ENCODE measurements around the gene OGDH.

The OGDH gene

GRCh38 chr7:44637788-44638594 is 31.6 kb downstream of the OGDH start:
- peak; percentile 36 for DNase-seq (ENCODE audit: low spot score)
- no peak for FAIRE-seq

- no peak for FAIRE-seq
- DNase-seq (ENCODE audit: low spot score), result peak; percentile 96
These were observed 32.5 kb downstream of the OGDH start for GRCh38 chr7:44638611-44639557.

GRCh38 chr7:44639671-44640321 is 33.4 kb downstream of the OGDH start:
- FAIRE-seq, result no peak
- DNase-seq (ENCODE audit: low spot score), result peak; percentile 75

GRCh38 chr7:44643206-44643605 is 36.8 kb downstream of the OGDH start:
- no peak for FAIRE-seq

GRCh38 chr7:44645254-44645653 is 38.8 kb downstream of the OGDH start:
- DNase-seq (ENCODE audit: low spot score), result no peak
- peak; percentile 56 for FAIRE-seq

More at GRCh38 chr7:44643206-44643605, 36.8 kb downstream of the OGDH start:
- no peak for DNase-seq (ENCODE audit: low spot score)

- DNase-seq (ENCODE audit: low spot score) (no peak), FAIRE-seq (no peak)
These were observed 39.3 kb downstream of the OGDH start for GRCh38 chr7:44645696-44646095.

GRCh38 chr7:44646176-44646920 is 39.9 kb downstream of the OGDH start:
- FAIRE-seq (no peak), DNase-seq (ENCODE audit: low spot score) (no peak)

- FAIRE-seq, result no peak
- DNase-seq (ENCODE audit: low spot score), result no peak
These were observed 40.7 kb downstream of the OGDH start for GRCh38 chr7:44646921-44647636.

GRCh38 chr7:44647981-44648714 is 41.7 kb downstream of the OGDH start:
- DNase-seq (ENCODE audit: low spot score) (no peak), FAIRE-seq (peak; percentile 50)

GRCh38 chr7:44650242-44650641 is 43.8 kb downstream of the OGDH start:
- FAIRE-seq, result no peak
- no peak for DNase-seq (ENCODE audit: low spot score)

GRCh38 chr7:44650772-44651171 is 44.3 kb downstream of the OGDH start:
- DNase-seq (ENCODE audit: low spot score) (no peak), FAIRE-seq (peak; percentile 70)

- DNase-seq (ENCODE audit: low spot score), result no peak
- no peak for FAIRE-seq
These were observed 46.1 kb downstream of the OGDH start for GRCh38 chr7:44652535-44652934.

- FAIRE-seq (no peak), DNase-seq (ENCODE audit: low spot score) (no peak)
These were observed 47.9 kb downstream of the OGDH start for GRCh38 chr7:44654255-44654796.

- DNase-seq (ENCODE audit: low spot score) (no peak), FAIRE-seq (no peak)
These were observed 48.9 kb downstream of the OGDH start for GRCh38 chr7:44655341-44655740.

GRCh38 chr7:44658979-44659378 is 52.6 kb downstream of the OGDH start:
- no peak for DNase-seq (ENCODE audit: low spot score)
- FAIRE-seq, result no peak

- no peak for FAIRE-seq
These were observed 54.8 kb downstream of the OGDH start for GRCh38 chr7:44661233-44661632.

GRCh38 chr7:44664780-44665461 is 58.5 kb downstream of the OGDH start:
- peak; percentile 48 for FAIRE-seq
- no peak for DNase-seq (ENCODE audit: low spot score)

More at GRCh38 chr7:44661233-44661632, 54.8 kb downstream of the OGDH start:
- DNase-seq (ENCODE audit: low spot score), result no peak

- DNase-seq (ENCODE audit: low spot score) (no peak), FAIRE-seq (no peak)
These were observed 59.2 kb downstream of the OGDH start for GRCh38 chr7:44665531-44666213.
